GM19328 (cell line): ENCODE results near the gene BCAS3.
"Not testable (repeated sequence)": the region's sequence is repeated elsewhere in the genome, so short reads cannot be mapped to it uniquely, and the experiment has no call there.

ENCODE experiments used
- ATAC-seq: cut with Tn5 transposase; IDR thresholded peaks from one replicate; pipeline ENCODE4 v1.9.1; 2021; ENCODE audit warnings: mild to moderate bottlenecking, moderate library complexity; ENCODE audit not compliant: unreplicated experiment

BCAS3 gene

DNA sequence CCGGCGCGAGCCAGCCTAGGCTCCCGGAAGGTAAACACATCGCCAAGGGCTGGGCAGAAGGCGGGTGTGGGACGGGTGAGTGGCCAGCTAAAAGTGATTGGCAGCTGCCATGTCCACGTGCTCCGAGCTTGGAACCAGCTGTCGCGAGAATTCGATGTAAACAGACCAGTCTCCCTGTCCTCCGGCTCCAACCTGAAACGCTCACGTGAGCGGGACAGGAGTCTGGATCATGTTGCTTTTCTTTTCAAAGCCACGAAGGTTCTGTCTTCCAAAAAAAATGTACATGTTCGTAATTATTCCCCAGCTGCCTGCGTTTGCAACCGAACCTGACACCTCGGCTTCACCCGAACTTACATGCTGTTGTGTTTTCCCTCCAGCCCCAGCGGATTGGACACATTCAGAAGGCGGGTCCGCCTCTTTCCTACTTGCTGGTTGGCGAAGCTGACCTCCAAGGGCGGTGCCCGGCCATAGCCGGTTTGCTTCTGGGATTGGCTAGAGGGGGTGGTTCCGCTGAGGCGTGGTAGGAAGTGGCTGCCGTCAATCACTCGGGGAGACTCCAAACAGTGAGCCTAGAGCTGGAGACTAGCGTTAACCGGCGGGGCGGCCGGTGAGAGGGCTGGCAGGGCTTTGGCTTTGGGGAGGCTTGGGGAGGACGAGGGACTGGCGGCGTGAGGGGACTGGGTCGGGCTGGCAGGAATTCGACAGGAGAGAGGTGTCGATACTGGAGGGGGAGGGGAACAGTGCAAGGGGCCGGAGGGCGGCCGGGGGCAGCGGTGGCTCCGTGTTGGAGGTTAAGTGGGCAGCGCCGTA is at the start of gene BCAS3:
TSS of gene BCAS3 (plus strand) at position 544 of the 810 bp plus-strand sequence.
- peak; percentile 96 for ATAC-seq

GRCh38 chr17:60628252-60628889 is 49.3 kb upstream of the BCAS3 start:
- no peak for ATAC-seq

DNA sequence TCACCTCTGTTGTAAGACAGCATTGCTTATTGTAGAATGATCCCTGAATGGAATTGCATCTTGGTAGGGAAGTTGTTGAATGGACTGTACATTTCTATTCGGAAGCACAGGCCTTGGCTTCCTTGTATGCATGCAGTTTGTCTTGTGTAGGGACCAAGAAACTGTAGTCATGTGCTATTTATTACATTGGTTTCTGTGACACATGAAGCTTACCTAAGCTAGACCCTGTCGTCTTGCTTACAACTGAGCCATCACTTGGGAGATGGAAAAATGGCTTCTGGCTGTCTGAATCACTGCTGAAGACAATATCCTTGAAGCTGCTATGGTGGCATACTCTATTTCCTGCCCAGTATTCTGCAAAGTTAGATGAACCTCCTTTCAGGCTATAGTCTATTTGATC is 48.5 kb upstream of the BCAS3 start:
- no peak for ATAC-seq

GRCh38 chr17:60630352-60630751 is 47.3 kb upstream of the BCAS3 start:
- ATAC-seq: no peak

GRCh38 chr17:60631119-60631518 is 46.5 kb upstream of the BCAS3 start:
- no peak for ATAC-seq

DNA sequence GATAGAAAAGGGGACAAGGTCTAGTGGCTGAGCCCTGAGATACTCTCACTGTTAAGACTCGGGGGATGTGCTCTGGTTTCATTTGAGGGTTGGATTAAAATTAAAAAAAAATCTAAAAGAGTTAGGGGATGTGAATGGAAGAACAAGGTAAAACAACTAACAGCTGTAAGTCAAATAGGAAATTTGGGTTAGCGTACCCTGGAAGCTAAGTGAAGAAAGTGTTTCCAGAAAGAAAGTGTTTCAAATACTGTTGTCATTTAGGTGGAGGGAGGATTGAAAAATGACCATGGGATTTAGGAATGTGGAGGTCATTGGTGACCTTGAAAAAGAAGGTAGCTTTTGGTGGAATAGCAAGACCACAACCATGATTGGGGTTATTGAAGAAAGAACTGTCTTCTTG is 40.0 kb upstream of the BCAS3 start:
- ATAC-seq: no peak

GRCh38 chr17:60639019-60639330 is 38.7 kb upstream of the BCAS3 start:
- no peak for ATAC-seq

DNA sequence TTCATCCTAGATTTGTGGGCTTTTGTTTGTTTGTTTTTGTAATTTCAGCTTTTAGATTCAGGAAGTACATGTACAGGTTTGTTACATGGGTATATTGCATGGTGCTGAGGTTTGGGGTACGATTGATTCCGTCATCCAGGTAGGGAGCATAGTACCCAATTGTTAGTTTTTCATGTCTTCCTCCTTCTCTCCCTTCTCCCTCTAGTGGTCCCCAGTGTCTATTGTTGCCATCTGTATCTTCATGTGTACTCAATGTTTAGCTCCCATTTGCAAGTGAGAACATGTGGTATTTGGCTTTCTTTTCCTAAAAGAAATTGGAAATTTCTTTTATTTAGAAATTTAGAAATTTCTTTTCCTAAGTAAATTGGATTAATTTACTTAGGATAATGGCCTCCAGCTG is 37.1 kb upstream of the BCAS3 start:
- no peak for ATAC-seq

DNA sequence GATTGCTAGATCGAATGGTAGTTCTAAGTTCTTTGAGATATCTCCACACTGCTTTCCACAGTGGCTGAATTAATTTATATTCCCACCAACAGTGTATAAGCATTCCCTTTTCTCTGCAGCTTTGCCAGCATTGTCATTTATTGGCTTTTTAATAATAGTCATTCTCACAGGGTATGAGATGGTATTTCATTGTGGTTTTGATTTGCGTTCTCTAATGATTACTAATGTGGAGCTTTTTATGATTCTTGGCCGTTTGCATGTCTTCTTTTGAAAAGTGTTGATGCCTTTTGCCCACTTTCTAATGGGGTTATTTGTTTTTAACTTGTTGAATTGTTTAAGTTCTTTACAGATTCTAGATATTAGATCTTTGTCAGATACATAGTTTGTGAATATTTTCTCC is 36.5 kb upstream of the BCAS3 start:
- ATAC-seq: no peak

DNA sequence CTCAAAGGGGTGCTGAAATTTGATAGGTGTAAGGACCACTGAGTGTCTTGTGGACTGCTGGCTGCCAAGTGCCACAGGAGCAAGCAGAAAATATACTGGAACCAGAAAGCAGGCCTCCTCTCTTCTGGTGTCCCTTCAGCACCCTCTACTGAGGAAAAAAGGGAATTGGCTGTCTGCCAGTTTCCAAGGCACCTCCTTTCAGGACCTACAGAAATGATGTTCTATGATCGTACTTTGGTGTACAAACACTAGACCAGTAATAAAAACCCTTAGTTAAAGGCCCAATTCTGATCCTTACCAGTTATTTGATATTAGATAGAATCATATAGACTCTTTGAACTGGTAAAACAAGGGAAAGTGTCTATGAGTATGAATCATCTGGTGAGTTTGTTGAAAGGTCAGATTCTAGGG is 35.8 kb upstream of the BCAS3 start:
- ATAC-seq: no peak

- no peak for ATAC-seq
These were observed 31.6 kb upstream of the BCAS3 start for GRCh38 chr17:60645918-60646523.

GRCh38 chr17:60646701-60647100 is 30.9 kb upstream of the BCAS3 start:
- no peak for ATAC-seq

GRCh38 chr17:60647705-60648104 is 29.9 kb upstream of the BCAS3 start:
- no peak for ATAC-seq

- ATAC-seq: peak; percentile 90
These were observed 25.0 kb upstream of the BCAS3 start for GRCh38 chr17:60652454-60653247.

DNA sequence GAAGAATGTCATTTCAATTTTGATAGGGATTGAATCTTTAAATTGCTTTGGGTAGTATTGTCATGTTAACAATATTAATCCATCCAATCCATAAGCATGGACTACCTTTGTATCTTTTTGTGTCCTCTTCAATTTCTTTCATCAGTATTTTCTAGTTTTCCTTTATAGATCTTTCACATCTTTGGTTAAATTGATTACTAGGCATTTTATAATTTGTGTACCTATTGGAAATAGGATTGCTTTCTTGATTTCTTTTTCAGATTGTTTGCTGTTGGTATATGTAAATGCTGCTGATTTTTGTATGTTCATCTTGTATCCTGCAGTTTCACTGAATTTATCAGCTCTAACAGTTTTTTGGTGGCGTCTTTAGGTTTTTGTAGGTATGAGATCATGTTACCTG is 24.1 kb upstream of the BCAS3 start:
- no peak for ATAC-seq

DNA sequence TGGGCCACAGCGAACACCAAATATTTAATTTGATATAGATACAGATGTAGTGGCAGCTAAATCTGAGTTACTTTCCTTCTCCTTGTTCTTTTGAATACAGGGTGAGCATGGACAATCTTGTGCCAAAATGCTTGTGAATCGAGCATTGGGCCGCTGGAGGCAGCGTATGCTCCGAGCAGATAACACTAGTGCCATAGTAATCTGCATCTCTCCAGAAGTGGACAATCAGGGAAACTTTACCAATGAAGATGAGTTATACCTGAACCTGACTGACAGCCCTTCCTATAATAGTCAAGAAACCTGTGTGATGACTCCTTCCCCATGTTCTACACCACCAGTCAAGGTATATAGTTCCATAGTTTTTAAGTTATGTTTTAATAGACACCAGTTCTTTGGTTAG is 21.2 kb upstream of the BCAS3 start:
- ATAC-seq: no peak

GRCh38 chr17:60659156-60659555 is 18.5 kb upstream of the BCAS3 start:
- no peak for ATAC-seq

DNA sequence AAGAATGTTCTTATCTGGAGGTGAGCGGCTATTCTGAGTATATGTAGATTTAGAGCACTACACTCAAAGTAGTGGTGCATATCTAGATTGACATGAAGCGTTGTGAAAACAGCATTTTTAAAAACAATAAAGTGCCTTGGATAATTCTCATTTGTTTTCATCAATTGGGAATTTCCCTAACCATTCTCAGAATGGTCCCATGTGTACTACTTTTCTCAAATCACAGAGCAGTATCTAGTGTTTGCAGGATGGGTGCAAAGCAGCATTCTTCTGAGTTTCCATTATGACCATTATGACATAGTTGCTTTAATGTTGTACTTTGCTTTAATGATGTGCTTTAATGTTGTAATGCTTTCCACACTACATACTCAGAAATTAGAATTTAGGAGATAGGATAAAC is 16.2 kb upstream of the BCAS3 start:
- no peak for ATAC-seq

DNA sequence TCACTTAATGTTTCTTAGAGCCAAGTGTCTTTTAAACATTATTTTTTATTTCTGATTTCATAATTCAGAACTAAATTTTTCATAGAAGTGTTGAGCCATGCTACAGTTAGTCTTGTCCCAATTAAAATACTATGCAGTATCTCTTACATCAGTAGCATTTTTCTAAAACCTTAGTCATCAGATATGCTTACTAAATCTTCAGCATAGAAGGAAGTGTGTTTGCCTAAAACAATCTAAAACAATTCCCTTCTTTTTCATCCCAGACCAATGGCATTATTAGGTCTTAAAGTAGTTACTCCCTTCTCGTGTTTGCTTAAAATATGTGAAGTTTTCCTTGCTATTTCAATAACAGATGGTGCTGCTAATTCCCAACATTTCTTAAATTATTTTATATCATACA is 13.6 kb upstream of the BCAS3 start:
- no peak for ATAC-seq

- no peak for ATAC-seq
These were observed 12.0 kb upstream of the BCAS3 start for GRCh38 chr17:60665602-60666001.

GRCh38 chr17:60668741-60669140 is 8.9 kb upstream of the BCAS3 start:
- ATAC-seq: not testable (repeated sequence)

DNA sequence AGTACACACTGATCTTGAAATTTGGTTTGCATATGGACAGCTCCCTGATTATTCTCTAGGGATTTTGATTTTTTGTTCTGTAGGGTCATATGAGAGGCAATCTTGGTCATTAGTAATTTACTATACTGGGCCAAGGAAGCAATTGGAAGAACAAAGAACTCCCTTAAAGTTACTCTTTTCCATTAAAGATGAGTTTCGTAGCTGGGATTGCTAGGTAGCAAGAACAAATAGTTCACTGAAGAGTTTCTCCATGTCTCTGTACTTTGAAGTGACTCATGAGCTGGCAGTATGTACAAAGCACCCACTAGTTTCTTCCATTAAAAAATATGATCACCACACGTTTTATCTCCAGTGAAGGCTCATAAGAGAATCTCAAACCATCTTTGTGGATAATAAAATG is 6.2 kb upstream of the BCAS3 start:
- ATAC-seq: no peak
